ENCODE results near the gene CTSF.

- TF ChIP-seq CTCF (IDR thresholded peaks at IDR 0.05) (no peak), MAX (CRISPR knock-in tag; IDR thresholded peaks at IDR 0.05) (no peak), ZNF232 (CRISPR knock-in tag; IDR thresholded peaks at IDR 0.05) (no peak), OVOL2 (CRISPR knock-in tag; IDR thresholded peaks at IDR 0.05; ENCODE audit: borderline replicate concordance) (no peak), NR1H2 (CRISPR knock-in tag; IDR thresholded peaks at IDR 0.05) (no peak), NFYB (CRISPR knock-in tag; conservative IDR thresholded peaks at IDR 0.05; ENCODE audit: low read depth) (no peak), AFF4 (CRISPR knock-in tag; IDR thresholded peaks at IDR 0.05; ENCODE audit: borderline replicate concordance) (no peak), TEAD1 (CRISPR knock-in tag; IDR thresholded peaks at IDR 0.05) (no peak), ESRRA (CRISPR knock-in tag; IDR thresholded peaks at IDR 0.05; ENCODE audit: borderline replicate concordance) (no peak), ATF3 (CRISPR knock-in tag; conservative IDR thresholded peaks at IDR 0.05) (no peak), NR3C1 (CRISPR knock-in tag; conservative IDR thresholded peaks at IDR 0.05; ENCODE audit: low read depth) (no peak), ZNF317 (CRISPR knock-in tag; IDR thresholded peaks at IDR 0.05; ENCODE audit: borderline replicate concordance, low read depth) (no peak)
These were observed 44.1 kb upstream of the CTSF start for GRCh38 chr11:66612458-66612857.

All from WTC11 (cell line).